Ishikawa (cell line): ENCODE results near the gene PTPN14.
A peak's percentile ranks its signal among the peaks of the same experiment; 100 is the strongest.

Source experiments
- CEBPB ChIP-seq: IDR thresholded peaks from 2 replicates; pipeline ENCODE4 v1.6.1; 2012
- CREB1 ChIP-seq: IDR thresholded peaks from 2 replicates; pipeline ENCODE4 v1.6.1; 2012; ENCODE audit warnings: low read depth
- EGR1 ChIP-seq: IDR thresholded peaks from 2 replicates; pipeline ENCODE4 v1.6.1; 2012
- EP300 ChIP-seq: IDR thresholded peaks from 2 replicates; pipeline ENCODE4 v1.6.1; 2012; ENCODE audit warnings: borderline replicate concordance
- FOXM1 ChIP-seq: IDR thresholded peaks from 2 replicates; pipeline ENCODE4 v1.6.1; 2012; ENCODE audit warnings: low read depth, borderline replicate concordance
- MAX ChIP-seq: IDR thresholded peaks from 2 replicates; pipeline ENCODE4 v1.6.1; 2012
- NFIC ChIP-seq: IDR thresholded peaks from 2 replicates; pipeline ENCODE4 v1.6.1; 2012
- RAD21 ChIP-seq: IDR thresholded peaks from 2 replicates; pipeline ENCODE4 v1.6.1; 2012; ENCODE audit warnings: low read depth
- REST ChIP-seq: IDR thresholded peaks from 2 replicates; pipeline ENCODE4 v1.6.1; 2012; ENCODE audit warnings: low read depth, mild to moderate bottlenecking
- TAF1 ChIP-seq: IDR thresholded peaks from 2 replicates; pipeline ENCODE4 v1.6.1; 2012; ENCODE audit warnings: low read depth, mild to moderate bottlenecking
- TCF12 ChIP-seq: IDR thresholded peaks from 2 replicates; pipeline ENCODE4 v1.6.1; 2012; ENCODE audit warnings: low read depth
- TEAD4 ChIP-seq: IDR thresholded peaks from 2 replicates; pipeline ENCODE4 v1.6.1; 2012
- YY1 ChIP-seq: IDR thresholded peaks from 2 replicates; pipeline ENCODE4 v1.6.1; 2012; ENCODE audit warnings: low read depth
- ZBTB7A ChIP-seq: IDR thresholded peaks from 2 replicates; pipeline ENCODE4 v1.6.1; 2012; ENCODE audit warnings: low read depth
- TF ChIP-seq, protein P1 (sequence below): IDR thresholded peaks from 2 replicates; pipeline ENCODE4 v1.6.1; 2012

PTPN14 gene

DNA sequence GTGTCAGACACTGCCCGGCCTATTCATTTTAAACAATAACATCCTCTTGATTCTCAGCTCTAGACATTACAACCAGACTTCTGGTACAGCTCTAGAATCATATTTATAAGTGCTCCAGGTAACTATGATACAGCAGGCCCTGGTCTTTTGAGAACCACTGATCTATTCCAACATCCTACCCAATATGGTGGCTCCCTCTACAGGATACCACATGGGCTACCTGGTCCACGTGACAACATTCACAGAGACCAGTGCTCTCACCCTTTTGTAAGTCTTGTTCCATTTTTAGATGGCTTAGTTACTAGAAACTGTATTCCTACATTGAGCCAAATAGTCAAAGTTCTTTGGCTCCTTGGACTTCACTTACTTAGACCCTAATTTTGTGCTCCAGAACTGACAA lies 102.9 kb downstream of the PTPN14 start:
- TF ChIP-seq CEBPB (no peak), YY1 (no peak), MAX (no peak), CREB1 (no peak), ZBTB7A (no peak), TAF1 (no peak), RAD21 (no peak), EGR1 (no peak), NFIC (no peak)
- TF ChIP-seq, protein P1, sequence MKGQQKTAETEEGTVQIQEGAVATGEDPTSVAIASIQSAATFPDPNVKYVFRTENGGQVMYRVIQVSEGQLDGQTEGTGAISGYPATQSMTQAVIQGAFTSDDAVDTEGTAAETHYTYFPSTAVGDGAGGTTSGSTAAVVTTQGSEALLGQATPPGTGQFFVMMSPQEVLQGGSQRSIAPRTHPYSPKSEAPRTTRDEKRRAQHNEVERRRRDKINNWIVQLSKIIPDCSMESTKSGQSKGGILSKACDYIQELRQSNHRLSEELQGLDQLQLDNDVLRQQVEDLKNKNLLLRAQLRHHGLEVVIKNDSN = no peak

- TF ChIP-seq TEAD4 (no peak), ZBTB7A (no peak), TCF12 (no peak), YY1 (no peak), EGR1 (no peak), EP300 (no peak)
- TF ChIP-seq, protein P1 = no peak
Measured at GRCh38 chr1:214447557-214447871, 103.9 kb downstream of the PTPN14 start.

DNA sequence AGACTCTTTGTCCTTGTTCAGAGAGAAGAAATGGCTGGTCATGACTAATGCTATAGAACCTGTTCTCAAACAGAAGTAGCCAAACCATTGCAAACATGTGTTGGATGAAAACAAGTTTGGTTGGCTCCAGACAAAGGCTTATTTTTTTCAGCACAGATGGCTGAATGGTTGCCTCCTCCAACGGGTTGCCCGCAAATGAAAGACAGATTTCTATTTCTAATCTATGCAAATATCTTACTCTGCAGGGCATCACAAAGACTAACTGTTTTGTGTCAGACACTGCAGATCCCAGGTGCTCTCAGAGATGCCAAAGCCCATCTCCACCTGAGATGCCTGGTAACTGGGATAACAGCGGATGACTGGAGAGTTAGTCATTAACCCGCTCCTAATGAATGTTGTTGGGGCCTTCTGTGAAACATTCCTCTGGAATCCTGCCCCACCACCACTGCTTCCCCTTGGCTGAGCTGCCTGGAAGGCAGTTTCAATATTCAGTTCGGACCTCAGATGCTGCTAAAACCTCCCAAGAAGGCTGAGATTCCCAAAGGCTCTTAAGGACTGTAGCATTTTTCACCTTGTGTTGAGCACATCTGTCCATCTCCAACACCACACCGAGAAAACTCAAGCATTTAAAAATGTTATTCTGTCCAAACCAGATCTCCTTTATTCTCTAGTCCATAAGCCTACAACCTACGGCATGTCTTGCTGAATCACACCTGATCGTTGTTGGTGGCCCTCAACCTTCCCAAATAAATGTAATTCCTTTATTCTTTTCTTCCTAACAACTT lies 104.4 kb downstream of the PTPN14 start:
- peak; percentile 60 for TF ChIP-seq EP300
- TF ChIP-seq FOXM1 = 0 out of 2 replicates have a peak, but pooled peaks have one; percentile 19
- TF ChIP-seq TCF12 = peak; percentile 67
- TF ChIP-seq NFIC = peak; percentile 29; the same call in 1 of the 2 replicates
- no peak for TF ChIP-seq ZBTB7A
- TF ChIP-seq TEAD4 = peak; percentile 84
- TF ChIP-seq REST = no peak
- TF ChIP-seq RAD21 = 0 out of 2 replicates have a peak, but pooled peaks have one; percentile 10

GRCh38 chr1:214445831-214446614 lies 105.4 kb downstream of the PTPN14 start:
- no peak for TF ChIP-seq TEAD4
- TF ChIP-seq TCF12 = no peak
- no peak for TF ChIP-seq CREB1

- TF ChIP-seq TEAD4 (no peak), TCF12 (no peak), CEBPB (no peak), FOXM1 (no peak)
- TF ChIP-seq, protein P1 = no peak
Measured at GRCh38 chr1:214445199-214445598, 106.2 kb downstream of the PTPN14 start.

GRCh38 chr1:214444182-214444939 lies 107.0 kb downstream of the PTPN14 start:
- TF ChIP-seq CREB1 (no peak), ZBTB7A (no peak), EP300 (no peak), FOXM1 (no peak), CEBPB (no peak), RAD21 (no peak), MAX (no peak), NFIC (no peak), TAF1 (no peak), YY1 (no peak), REST (no peak), TCF12 (no peak), EGR1 (no peak), TEAD4 (no peak)
- TF ChIP-seq, protein P1 = no peak
